Uterus (tissue), 2 donors: ENCODE data around the gene ARHGAP15.

ENCODE experiments used
- POLR2A ChIP-seq, 2 donors: fragments of 450-650 bp; IDR thresholded peaks; one replicate each; pipeline ENCODE4 v1.6.1; 2016; ENCODE audit warnings: antibody characterized with exemption in 2 of 2, mild to moderate bottlenecking in 1 of 2, moderate library complexity in 1 of 2
- TF ChIP-seq, protein P1 (sequence below), 4 experiments: fragments of 200-600 bp in 2 of 4; fragments of 450-650 bp in 2 of 4; sonication (generic) in 2 of 4; IDR thresholded peaks; one replicate each; pipeline ENCODE4 v1.5.1; 2016 to 2019; ENCODE audit warnings: antibody characterized with exemption in 4 of 4, mild to moderate bottlenecking in 2 of 4, moderate library complexity in 1 of 4

DNA sequence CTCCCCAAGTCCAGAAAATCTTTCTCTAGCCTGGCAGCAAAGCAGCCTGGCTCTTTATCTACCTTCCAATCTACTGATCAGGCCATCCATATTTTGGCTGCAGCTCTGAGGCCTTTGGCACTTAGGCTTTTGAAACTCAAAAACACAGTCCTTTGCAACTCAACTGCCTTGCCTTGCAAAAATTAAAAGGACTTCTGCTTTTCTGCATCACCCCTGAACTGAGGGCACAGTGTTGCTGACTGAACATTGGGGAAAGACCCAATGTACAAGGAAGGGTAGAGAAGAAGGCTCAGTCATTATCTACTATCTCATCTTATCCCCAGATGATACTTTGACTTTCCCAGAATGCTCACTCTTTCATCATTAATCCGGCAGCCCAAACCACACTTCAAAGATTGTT lies 625.5 kb downstream of the ARHGAP15 start:
- TF ChIP-seq, protein P1, sequence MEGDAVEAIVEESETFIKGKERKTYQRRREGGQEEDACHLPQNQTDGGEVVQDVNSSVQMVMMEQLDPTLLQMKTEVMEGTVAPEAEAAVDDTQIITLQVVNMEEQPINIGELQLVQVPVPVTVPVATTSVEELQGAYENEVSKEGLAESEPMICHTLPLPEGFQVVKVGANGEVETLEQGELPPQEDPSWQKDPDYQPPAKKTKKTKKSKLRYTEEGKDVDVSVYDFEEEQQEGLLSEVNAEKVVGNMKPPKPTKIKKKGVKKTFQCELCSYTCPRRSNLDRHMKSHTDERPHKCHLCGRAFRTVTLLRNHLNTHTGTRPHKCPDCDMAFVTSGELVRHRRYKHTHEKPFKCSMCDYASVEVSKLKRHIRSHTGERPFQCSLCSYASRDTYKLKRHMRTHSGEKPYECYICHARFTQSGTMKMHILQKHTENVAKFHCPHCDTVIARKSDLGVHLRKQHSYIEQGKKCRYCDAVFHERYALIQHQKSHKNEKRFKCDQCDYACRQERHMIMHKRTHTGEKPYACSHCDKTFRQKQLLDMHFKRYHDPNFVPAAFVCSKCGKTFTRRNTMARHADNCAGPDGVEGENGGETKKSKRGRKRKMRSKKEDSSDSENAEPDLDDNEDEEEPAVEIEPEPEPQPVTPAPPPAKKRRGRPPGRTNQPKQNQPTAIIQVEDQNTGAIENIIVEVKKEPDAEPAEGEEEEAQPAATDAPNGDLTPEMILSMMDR (IDR thresholded peaks at IDR 0.05) = no peak
- no peak for TF ChIP-seq POLR2A (IDR thresholded peaks at IDR 0.05)
